ENCODE measurements around the gene MAGI2. TPM values are rescaled to one million over a fixed set of nuclear protein-coding genes. Genes with fewer than 3 reads are reported as not detected.

The MAGI2 gene
- total and polyA plus RNA-seq, 2 of the 13 experiments (the other 11 are each of a cell fraction or from before 2014, with no cell fraction given): 1.5 to 3.8 TPM

DNA sequence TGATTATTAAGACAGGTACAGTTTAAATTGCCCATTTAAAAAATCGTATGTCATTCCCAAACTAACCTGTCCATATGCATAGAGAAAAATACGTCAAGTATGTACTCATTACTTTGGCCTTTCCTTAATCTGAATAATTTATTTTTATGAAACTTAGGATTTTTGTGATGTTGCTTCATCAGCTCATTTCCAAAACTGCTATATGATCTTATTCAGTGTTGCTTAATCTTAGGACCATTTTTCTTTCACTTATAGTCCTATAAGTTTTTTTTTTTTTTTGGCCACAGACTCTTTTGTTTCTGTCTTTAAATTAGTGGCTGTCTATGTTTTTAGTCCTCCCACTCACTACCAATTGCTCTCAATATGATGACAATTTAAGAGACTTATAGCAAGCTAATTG lies 1309.8 kb downstream of the MAGI2 start (continued):
- TF ChIP-seq EHMT2 (IDR thresholded peaks at IDR 0.05; ENCODE audit: borderline replicate concordance, low read depth, low read length) (no peak), THRA (CRISPR knock-in tag; IDR thresholded peaks at IDR 0.05; ENCODE audit: borderline replicate concordance) (no peak)

- WGBS (ENCODE audit: low lambda C conversion rate): 24% methylated on average over 9 of the region's 9 CpGs
- intact Hi-C loops (cut with micrococcal nuclease; ENCODE audit: unreplicated experiment): no loop called here
- TF ChIP-seq, protein P1, sequence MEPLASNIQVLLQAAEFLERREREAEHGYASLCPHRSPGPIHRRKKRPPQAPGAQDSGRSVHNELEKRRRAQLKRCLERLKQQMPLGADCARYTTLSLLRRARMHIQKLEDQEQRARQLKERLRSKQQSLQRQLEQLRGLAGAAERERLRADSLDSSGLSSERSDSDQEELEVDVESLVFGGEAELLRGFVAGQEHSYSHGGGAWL (CRISPR knock-in tag; IDR thresholded peaks at IDR 0.05): no peak
- TF ChIP-seq MTF1 (CRISPR knock-in tag; IDR thresholded peaks at IDR 0.05): no peak
- no peak for TF ChIP-seq TBP (CRISPR knock-in tag; IDR thresholded peaks at IDR 0.05)
- no peak for TF ChIP-seq KDM5A (IDR thresholded peaks at IDR 0.05; ENCODE audit: borderline replicate concordance, low read length)
- no peak for TF ChIP-seq DR1 (CRISPR knock-in tag; IDR thresholded peaks at IDR 0.05)
- no peak for TF ChIP-seq SNAI1 (CRISPR knock-in tag; IDR thresholded peaks at IDR 0.05; ENCODE audit: borderline replicate concordance)
- TF ChIP-seq ZNF224 (CRISPR knock-in tag; IDR thresholded peaks at IDR 0.05): no peak
- TF ChIP-seq, protein P2, sequence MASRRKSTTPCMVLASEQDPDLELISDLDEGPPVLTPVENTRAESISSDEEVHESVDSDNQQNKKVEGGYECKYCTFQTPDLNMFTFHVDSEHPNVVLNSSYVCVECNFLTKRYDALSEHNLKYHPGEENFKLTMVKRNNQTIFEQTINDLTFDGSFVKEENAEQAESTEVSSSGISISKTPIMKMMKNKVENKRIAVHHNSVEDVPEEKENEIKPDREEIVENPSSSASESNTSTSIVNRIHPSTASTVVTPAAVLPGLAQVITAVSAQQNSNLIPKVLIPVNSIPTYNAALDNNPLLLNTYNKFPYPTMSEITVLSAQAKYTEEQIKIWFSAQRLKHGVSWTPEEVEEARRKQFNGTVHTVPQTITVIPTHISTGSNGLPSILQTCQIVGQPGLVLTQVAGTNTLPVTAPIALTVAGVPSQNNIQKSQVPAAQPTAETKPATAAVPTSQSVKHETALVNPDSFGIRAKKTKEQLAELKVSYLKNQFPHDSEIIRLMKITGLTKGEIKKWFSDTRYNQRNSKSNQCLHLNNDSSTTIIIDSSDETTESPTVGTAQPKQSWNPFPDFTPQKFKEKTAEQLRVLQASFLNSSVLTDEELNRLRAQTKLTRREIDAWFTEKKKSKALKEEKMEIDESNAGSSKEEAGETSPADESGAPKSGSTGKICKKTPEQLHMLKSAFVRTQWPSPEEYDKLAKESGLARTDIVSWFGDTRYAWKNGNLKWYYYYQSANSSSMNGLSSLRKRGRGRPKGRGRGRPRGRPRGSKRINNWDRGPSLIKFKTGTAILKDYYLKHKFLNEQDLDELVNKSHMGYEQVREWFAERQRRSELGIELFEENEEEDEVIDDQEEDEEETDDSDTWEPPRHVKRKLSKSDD (CRISPR knock-in tag; IDR thresholded peaks at IDR 0.05; ENCODE audit: low read depth): no peak
- no peak for TF ChIP-seq THAP11 (CRISPR knock-in tag; IDR thresholded peaks at IDR 0.05)
- no peak for TF ChIP-seq ZBTB21 (CRISPR knock-in tag; IDR thresholded peaks at IDR 0.05)
- TF ChIP-seq ZFP82 (CRISPR knock-in tag; IDR thresholded peaks at IDR 0.05; ENCODE audit: borderline replicate concordance): no peak
- TF ChIP-seq ZNF33A (CRISPR knock-in tag; IDR thresholded peaks at IDR 0.05; ENCODE audit: borderline replicate concordance): no peak
- TF ChIP-seq NR2F6 (IDR thresholded peaks at IDR 0.05): no peak
- TF ChIP-seq NR2F6 (CRISPR knock-in tag; IDR thresholded peaks at IDR 0.05): no peak
- TF ChIP-seq ZBTB7B (CRISPR knock-in tag; IDR thresholded peaks at IDR 0.05): no peak
- TF ChIP-seq ZSCAN20 (CRISPR knock-in tag; IDR thresholded peaks at IDR 0.05; ENCODE audit: borderline replicate concordance): no peak
- TF ChIP-seq PBX2 (CRISPR knock-in tag; IDR thresholded peaks at IDR 0.05): no peak
- TF ChIP-seq RCOR2 (CRISPR knock-in tag; IDR thresholded peaks at IDR 0.05): no peak
Measured at GRCh38 chr7:78141522-78142281, 1311.8 kb downstream of the MAGI2 start.

More at GRCh38 chr7:78141522-78142281, 1311.8 kb downstream of the MAGI2 start:
- Histone ChIP-seq H3K79me2 (ENCODE audit: insufficient read depth, low read length) (no peaks in the 10 kb centered on the region), H3K27me3 (ENCODE audit: control insufficient read depth in 1 of 2, insufficient read depth in 2 of 2, low read length in 2 of 2) (no peaks in the 10 kb centered on the region), H3K4me2 (ENCODE audit: low read depth, low read length) (no peak overlapping the region), H3K9ac (ENCODE audit: insufficient read depth, low read depth, low read length) (no peak overlapping the region), H4K20me1 (ENCODE audit: insufficient read depth, low read length) (no peaks in the 10 kb centered on the region), H3K27ac (ENCODE audit: extremely low read length, insufficient read depth, low read length) (no peak overlapping the region), H3K4me3 (replicated peaks in 1 of 3; ENCODE audit: insufficient read depth in 1 of 3, low read depth in 2 of 3, low read length in 3 of 3) (no peak overlapping the region), H3K4me1 (ENCODE audit: insufficient read depth, low read length) (no peaks in the 10 kb centered on the region), H2AFZ (ENCODE audit: low read length) (no peak overlapping the region), H3K9me3 (ENCODE audit: low read length) (no peaks in the 10 kb centered on the region), H3K36me3 (replicated peaks in 1 of 2; ENCODE audit: control insufficient read depth in 1 of 2, insufficient read depth in 2 of 2, low read length in 2 of 2) (no peaks in the 10 kb centered on the region)
- in situ Hi-C loops (cut with HindIII; ENCODE audit: extremely low pct_ligation_motif_present, low pct_unique_long_range_greater_than_20kb): no loop called here
- DNase-seq (ENCODE audit: low spot score): no peak
- no peak for FAIRE-seq
- ATAC-seq: no peak
- POLR2A ChIA-PET: no interaction called here
- CTCF ChIA-PET (ENCODE audit: low intra/inter-chr PET ratio, low total read pairs): no interaction called here
- no TSS peak for BruUV-seq (replicated peaks)
